HepG2 (cell line): ENCODE measurements around the gene LRIT1. TPM values are rescaled to one million over a fixed set of nuclear protein-coding genes. Genes with fewer than 3 reads are reported as not detected.

Experiments used
- ATAC-seq: fragments of 200-7000 bp; cut with Tn5 transposase; 3 replicates; pipeline ENCODE4 v1.9.1; 2020; ENCODE audit warnings: mild to moderate bottlenecking, moderate library complexity
- BruUV-seq: library from RNA; stranded (reverse); fragments of 400-500 nt; replicated peaks from 2 replicates; lab custom pipeline; 2021; lab: Mats Ljungman, UMichigan
- CTCF ChIA-PET: fragments of 300-600 bp; formaldehyde crosslinking; extraction: SDS; loops from one replicate; lab custom pipeline; 2021; ENCODE audit warnings: low total read pairs, inconsistent platforms, low intra/inter-chr PET ratio; lab: Yijun Ruan, JAX
- POLR2A ChIA-PET: fragments of 350-600 bp; sonication (Branson Sonifier 250); formaldehyde crosslinking; loops from one replicate; lab custom pipeline; 2020; ENCODE audit warnings: antibody characterized with exemption, inconsistent platforms; lab: Yijun Ruan, JAX
- DNase-seq: peaks from one replicate; pipeline ENCODE4 v3.0.0-alpha.2; 2015; ENCODE audit warnings: low spot score
- FAIRE-seq: peaks from 3 replicates; lab custom pipeline; 2011; peaks lifted over from hg19 to GRCh38; lab: Jason Lieb, UNC
- H2AFZ ChIP-seq: one replicate; pipeline ENCODE4 v1.6.1; 2011; ENCODE audit warnings: low read length, inconsistent platforms
- H3K27ac ChIP-seq: fragments of 300-600 bp; 3 replicates; pipeline ENCODE4 v1.8.0; 2011; ENCODE audit warnings: mixed run types, mild to moderate bottlenecking, mixed read lengths, low read length, inconsistent platforms; ENCODE audit not compliant: insufficient read depth; ENCODE audit errors: extremely low read length
- H3K27me3 ChIP-seq, 2 experiments: fragments of 200-600 bp in 1 of 2; 2 replicates in 1 of 2; 3 replicates in 1 of 2; pipeline versions ENCODE4 v1.6.0 to v1.8.0; 2011; ENCODE audit warnings: low read length in 2 of 2, mild to moderate bottlenecking in 2 of 2, moderate library complexity in 2 of 2, inconsistent platforms in 1 of 2; ENCODE audit not compliant: insufficient read depth in 2 of 2, control insufficient read depth in 1 of 2
- H3K36me3 ChIP-seq, 2 experiments: fragments of 200-600 bp in 1 of 2; replicated peaks in 1 of 2; 2 replicates in 1 of 2; 3 replicates in 1 of 2; pipeline versions ENCODE4 v1.5.1 to v1.8.0; 2011; ENCODE audit warnings: low read length in 2 of 2, inconsistent platforms in 1 of 2; ENCODE audit not compliant: insufficient read depth in 2 of 2, control insufficient read depth in 1 of 2
- H3K4me1 ChIP-seq: 2 replicates; pipeline ENCODE4 v1.5.1; 2012; ENCODE audit warnings: low read length, inconsistent platforms; ENCODE audit not compliant: insufficient read depth
- H3K4me2 ChIP-seq: 2 replicates; pipeline ENCODE4 v1.6.0; 2011; ENCODE audit warnings: low read depth, low read length, inconsistent platforms
- H3K4me3 ChIP-seq, 3 experiments: fragments of 200-600 bp in 1 of 3; sonication (generic), shearing (Covaris generic) in 1 of 3; replicated peaks in 1 of 3; 2 replicates each; pipeline ENCODE4 v1.5.1; 2011 to 2016; ENCODE audit warnings: low read length in 3 of 3, inconsistent platforms in 2 of 3, low read depth in 2 of 3, mild to moderate bottlenecking in 2 of 3, control low read depth in 1 of 3, mixed read lengths in 1 of 3; ENCODE audit not compliant: insufficient read depth in 1 of 3
- H3K79me2 ChIP-seq: one replicate; pipeline ENCODE4 v1.6.1; 2011; ENCODE audit warnings: low read length, inconsistent platforms; ENCODE audit not compliant: insufficient read depth
- H3K9ac ChIP-seq: 2 replicates; pipeline ENCODE4 v1.6.0; 2011; ENCODE audit warnings: mild to moderate bottlenecking, low read depth, low read length, inconsistent platforms; ENCODE audit not compliant: insufficient read depth
- H3K9me3 ChIP-seq: 2 replicates; pipeline ENCODE4 v1.5.1; 2012; ENCODE audit warnings: mild to moderate bottlenecking, low read length
- H4K20me1 ChIP-seq: 2 replicates; pipeline ENCODE4 v1.6.0; 2011; ENCODE audit warnings: inconsistent platforms, mild to moderate bottlenecking, low read length, moderate library complexity; ENCODE audit not compliant: insufficient read depth
- BRCA1 ChIP-seq: sonication (generic); formaldehyde crosslinking; IDR thresholded peaks from 2 replicates; pipeline ENCODE4 v1.4.0; 2020; ENCODE audit warnings: missing genetic modification reagents
- CBFB ChIP-seq: sonication (generic); formaldehyde crosslinking; IDR thresholded peaks from 2 replicates; pipeline ENCODE4 v1.4.0; 2020; ENCODE audit warnings: missing genetic modification reagents
- DPF2 ChIP-seq: sonication (generic); formaldehyde crosslinking; IDR thresholded peaks from 2 replicates; pipeline ENCODE4 v1.4.0; 2020; ENCODE audit warnings: mild to moderate bottlenecking, low read depth, missing genetic modification reagents, borderline replicate concordance
- HDAC6 ChIP-seq: fragments of 200-600 bp; sonication (generic); IDR thresholded peaks from 2 replicates; pipeline ENCODE4 v1.7.0; 2017; ENCODE audit warnings: mild to moderate bottlenecking, antibody characterized with exemption, low read length, low read depth
- HNRNPLL ChIP-seq: fragments of 200-400 bp; formaldehyde crosslinking; IDR thresholded peaks from 2 replicates; pipeline ENCODE4 v1.6.1; 2017; ENCODE audit warnings: mild to moderate bottlenecking, low read depth, low read length; ENCODE audit not compliant: poor library complexity, severe bottlenecking
- MYNN ChIP-seq: sonication (generic); formaldehyde crosslinking; IDR thresholded peaks from 2 replicates; pipeline ENCODE4 v1.4.0; 2020; ENCODE audit warnings: mild to moderate bottlenecking, low read depth, missing genetic modification reagents
- PBX2 ChIP-seq: IDR thresholded peaks from 2 replicates; pipeline ENCODE4 v1.6.1; 2016; ENCODE audit warnings: control low read depth
- POLR2AphosphoS5 ChIP-seq: IDR thresholded peaks from 2 replicates; pipeline ENCODE4 v1.6.1; 2012; ENCODE audit warnings: low read depth, low read length
- POLR2G ChIP-seq: fragments of 200-400 bp; formaldehyde crosslinking; IDR thresholded peaks from 2 replicates; pipeline ENCODE4 v1.6.1; 2018; ENCODE audit warnings: mild to moderate bottlenecking, low read depth, low read length, moderate library complexity
- SMYD3 ChIP-seq: sonication (generic); formaldehyde crosslinking; IDR thresholded peaks from 2 replicates; pipeline ENCODE4 v1.8.1; 2023; ENCODE audit warnings: mild to moderate bottlenecking, missing genetic modification reagents
- SOX5 ChIP-seq: IDR thresholded peaks from 2 replicates; pipeline ENCODE4 v1.6.1; 2016; ENCODE audit warnings: borderline replicate concordance
- ZNF563 ChIP-seq: sonication (generic); formaldehyde crosslinking; IDR thresholded peaks from 2 replicates; pipeline ENCODE4 v1.8.0; 2022; ENCODE audit warnings: mild to moderate bottlenecking, moderate library complexity, missing genetic modification reagents
- ZNF597 ChIP-seq: sonication (generic); formaldehyde crosslinking; IDR thresholded peaks from 2 replicates; pipeline ENCODE4 v1.5.0; 2020; ENCODE audit warnings: missing genetic modification reagents
- WGBS: methylation state at CpG from one replicate; pipeline ENCODE4 v1.1.6; 2017; ENCODE audit warnings: low lambda C conversion rate; 5-methylcytosine and 5-hydroxymethylcytosine counted together
- in situ Hi-C: cut with HindIII; loops from 2 replicates; pipeline ENCODE4 v1.10.0; 2017; ENCODE audit warnings: low pct_unique_long_range_greater_than_20kb; ENCODE audit not compliant: extremely low pct_ligation_motif_present
- intact Hi-C: fragments of 100-400 bp; cut with micrococcal nuclease; formaldehyde crosslinking; loops from one replicate; pipeline ENCODE4 v1.10.0; 2022; ENCODE audit not compliant: unreplicated experiment
- polyA plus RNA-seq, 8 experiments: library from polyadenylated mRNA; depleted of rRNA in 3 of 8; stranded (reverse) in 7 of 8; unstranded in 1 of 8; fragments of >200 nt; fragmentation: Illumina TruSeq in 4 of 8; extraction: Trizol in 4 of 8; gene quantifications; 2 replicates each; pipeline versions ENCODE4 v1.2.1 to v1.2.3, GENCODE V29; 2011 to 2016; ENCODE audit warnings: low read depth in 4 of 8, missing spikeins in 1 of 8, mixed read lengths in 1 of 8; ENCODE audit not compliant: insufficient read depth in 1 of 8
- total RNA-seq, 5 experiments: library from RNA; depleted of rRNA; stranded (reverse); fragments of >200 nt; fragmentation: Illumina TruSeq; extraction: Trizol; gene quantifications; 2 replicates each; pipeline ENCODE4 v1.2.3, GENCODE V29; 2016; ENCODE audit warnings: low read depth in 1 of 5
- TF ChIP-seq, protein P1 (sequence below): sonication (generic); formaldehyde crosslinking; IDR thresholded peaks from 2 replicates; pipeline ENCODE4 v1.8.0; 2022; ENCODE audit warnings: mild to moderate bottlenecking, missing genetic modification reagents, borderline replicate concordance

The LRIT1 gene
- total and polyA plus RNA-seq, 2 of the 13 experiments (the other 11 are each of a cell fraction or from before 2014, with no cell fraction given) = not detected

DNA sequence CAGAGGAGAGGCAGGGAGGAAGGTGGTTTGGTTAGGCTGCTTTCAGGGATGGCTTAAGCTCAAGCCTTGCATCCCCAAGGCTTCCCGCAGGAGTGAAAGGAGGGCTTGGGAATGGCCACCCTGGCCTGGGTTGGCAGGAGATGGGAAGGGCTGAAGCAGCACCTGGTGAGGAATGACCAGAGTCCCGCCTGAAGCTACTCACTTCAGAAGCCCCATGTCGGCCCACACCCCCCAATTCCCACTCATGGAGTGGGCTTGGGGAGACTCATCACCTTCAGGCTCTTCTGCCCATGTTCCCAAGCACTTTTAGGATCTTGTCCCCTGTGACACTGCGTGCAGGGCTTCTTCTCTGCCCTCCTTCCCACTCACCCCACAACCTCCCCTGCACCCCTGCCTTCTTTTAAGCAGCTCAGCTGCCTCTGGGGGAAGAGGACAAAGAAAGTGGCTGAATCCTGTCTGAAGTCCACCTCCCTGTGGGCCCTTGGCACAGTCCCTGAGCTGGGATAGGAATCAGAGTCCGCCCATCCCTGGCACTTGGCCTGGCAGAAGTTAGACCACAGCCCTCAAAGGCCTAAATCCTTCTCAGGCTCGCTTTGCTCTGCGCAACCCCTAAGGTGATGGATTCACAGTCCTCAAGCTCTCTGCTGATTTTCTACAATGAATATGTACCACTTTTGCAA is 20.0 kb upstream of the LRIT1 start:
- H3K36me3 ChIP-seq = no peaks in the 10 kb centered on the region
- in situ Hi-C loops = loop anchor here (10.0 kb wide), 1 partner anchor 103 kb away; no protein-coding TSS in a partner anchor
- TF ChIP-seq SMYD3 (CRISPR knock-in tag) = no peak
- TF ChIP-seq MYNN (CRISPR knock-in tag) = no peak
- TF ChIP-seq CBFB (CRISPR knock-in tag) = no peak
- no peak for TF ChIP-seq ZNF563 (CRISPR knock-in tag)
- BruUV-seq = no TSS peak
- H3K27me3 ChIP-seq = peaks cover 6 to 19% of the 10 kb centered on the region in 2 experiments; a peak in 4 of 5 replicates
- FAIRE-seq (no peak), ATAC-seq (no peak), DNase-seq (no peak)
- H3K4me3 ChIP-seq = no peak overlapping the region
- ChIA-PET CTCF (no interaction called here), POLR2A (no interaction called here)
- intact Hi-C loops = no loop called here
- no peak overlapping the region for H3K27ac ChIP-seq
- H3K4me1 ChIP-seq = peaks cover 6% of the 10 kb centered on the region
- H3K9ac ChIP-seq = no peak overlapping the region
- no peaks in the 10 kb centered on the region for H3K9me3 ChIP-seq
- H3K79me2 ChIP-seq = no peaks in the 10 kb centered on the region
- WGBS = 41% methylated on average over 4 of the region's 7 CpGs
- no peak overlapping the region for H3K4me2 ChIP-seq
- no peaks in the 10 kb centered on the region for H4K20me1 ChIP-seq
- no peak overlapping the region for H2AFZ ChIP-seq

- no peak for ATAC-seq
- ChIA-PET POLR2A (no interaction called here), CTCF (no interaction called here)
- no peaks in the 10 kb centered on the region for H3K79me2 ChIP-seq
- DNase-seq = no peak
- peaks cover 4 to 6% of the 10 kb centered on the region in 2 experiments; a peak in 4 of 5 replicates for H3K27me3 ChIP-seq
- no peak overlapping the region for H3K27ac ChIP-seq
- FAIRE-seq = no peak
- H3K36me3 ChIP-seq = no peaks in the 10 kb centered on the region
- WGBS = 68% methylated on average over 5 of the region's 7 CpGs
- no peaks in the 10 kb centered on the region for H4K20me1 ChIP-seq
- peaks cover 9% of the 10 kb centered on the region for H3K4me1 ChIP-seq
- no peaks in the 10 kb centered on the region for H3K9me3 ChIP-seq
- H3K4me2 ChIP-seq = no peak overlapping the region
- intact Hi-C loops = no loop called here
- no peak overlapping the region for H2AFZ ChIP-seq
- no TSS peak for BruUV-seq
- H3K4me3 ChIP-seq = no peak overlapping the region
- in situ Hi-C loops = no loop called here
- no peak overlapping the region for H3K9ac ChIP-seq
- TF ChIP-seq PBX2 (CRISPR knock-in tag) = no peak
- TF ChIP-seq, protein P1, sequence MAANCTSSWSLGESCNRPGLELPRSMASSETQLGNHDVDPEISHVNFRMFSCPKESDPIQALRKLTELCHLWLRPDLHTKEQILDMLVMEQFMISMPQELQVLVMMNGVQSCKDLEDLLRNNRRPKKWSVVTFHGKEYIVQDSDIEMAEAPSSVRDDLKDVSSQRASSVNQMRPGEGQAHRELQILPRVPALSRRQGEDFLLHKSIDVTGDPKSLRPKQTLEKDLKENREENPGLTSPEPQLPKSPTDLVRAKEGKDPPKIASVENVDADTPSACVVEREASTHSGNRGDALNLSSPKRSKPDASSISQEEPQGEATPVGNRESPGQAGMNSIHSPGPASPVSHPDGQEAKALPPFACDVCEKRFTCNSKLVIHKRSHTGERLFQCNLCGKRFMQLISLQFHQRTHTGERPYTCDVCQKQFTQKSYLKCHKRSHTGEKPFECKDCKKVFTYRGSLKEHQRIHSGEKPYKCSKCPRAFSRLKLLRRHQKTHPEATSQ (CRISPR knock-in tag) = no peak
- no peak for TF ChIP-seq POLR2G
- TF ChIP-seq BRCA1 (CRISPR knock-in tag) = no peak
- no peak for TF ChIP-seq HNRNPLL
- no peak for TF ChIP-seq POLR2AphosphoS5
- TF ChIP-seq HDAC6 = no peak
- no peak for TF ChIP-seq ZNF597 (CRISPR knock-in tag)
- no peak for TF ChIP-seq DPF2 (CRISPR knock-in tag)
- no peak for TF ChIP-seq SOX5 (CRISPR knock-in tag)
These were observed 16.8 kb upstream of the LRIT1 start for GRCh38 chr10:84258034-84258695.
